GM21515 (cell line): ENCODE results near the gene NR6A1.

Source experiments
- ATAC-seq: cut with Tn5 transposase; IDR thresholded peaks from one replicate; pipeline ENCODE4 v1.9.1; 2021; ENCODE audit not compliant: unreplicated experiment

NR6A1 gene

DNA sequence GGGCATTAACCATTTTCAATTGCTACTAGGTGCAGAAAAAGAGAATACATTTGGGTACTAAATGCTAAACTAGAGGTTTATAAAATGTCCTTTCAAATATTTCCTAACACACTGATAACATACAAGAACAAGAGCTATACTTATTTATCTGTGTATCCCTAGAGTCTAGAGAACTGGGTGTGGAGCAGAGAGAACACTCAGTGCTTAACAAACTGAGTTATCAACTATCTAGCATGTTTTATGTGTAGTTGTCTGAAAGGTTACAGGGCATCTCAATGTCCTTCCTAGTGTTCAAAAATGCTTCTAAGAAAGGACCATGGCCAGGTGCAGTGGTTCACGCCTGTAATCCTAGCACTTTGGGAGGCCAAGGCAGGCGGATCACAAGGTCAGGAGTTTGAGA lies 40.3 kb downstream of the NR6A1 start:
- no peak for ATAC-seq

DNA sequence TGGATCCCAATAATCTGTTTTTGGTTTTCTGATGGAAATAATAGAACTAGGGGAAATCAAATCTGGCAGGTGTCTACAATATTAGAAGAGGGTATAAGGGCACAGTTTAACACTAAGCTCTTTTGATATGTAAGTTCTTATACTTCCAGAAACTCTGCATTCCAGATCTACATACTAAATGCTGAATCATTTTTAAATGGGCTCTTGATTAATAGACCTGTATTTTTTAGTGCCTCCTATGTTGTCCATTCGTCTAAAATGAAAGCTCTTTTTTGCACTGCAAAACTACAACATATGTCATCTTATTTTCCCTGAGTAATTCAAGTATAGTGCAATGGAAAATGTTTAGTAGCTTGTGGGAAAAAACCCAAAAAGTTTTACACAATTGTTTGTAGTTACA lies 44.2 kb downstream of the NR6A1 start:
- ATAC-seq = no peak

DNA sequence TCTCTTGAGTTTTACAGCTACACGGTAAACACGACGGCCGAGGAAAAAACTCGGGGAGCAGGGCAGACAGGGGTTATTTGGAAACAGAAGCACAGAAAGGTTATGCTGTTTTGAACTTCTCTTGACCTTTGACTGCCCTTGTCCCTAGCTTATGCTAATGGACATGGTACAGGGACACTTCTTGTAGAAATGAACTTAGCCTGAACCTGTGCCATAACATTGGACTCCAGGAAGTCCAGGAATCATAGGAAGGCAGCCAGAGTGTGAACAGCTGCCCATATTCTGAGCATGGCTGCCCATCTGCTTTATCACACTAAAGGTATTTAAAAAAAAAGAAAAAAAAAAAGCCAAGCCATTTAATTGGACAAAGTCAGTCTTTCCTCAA lies 46.1 kb downstream of the NR6A1 start:
- no peak for ATAC-seq

DNA sequence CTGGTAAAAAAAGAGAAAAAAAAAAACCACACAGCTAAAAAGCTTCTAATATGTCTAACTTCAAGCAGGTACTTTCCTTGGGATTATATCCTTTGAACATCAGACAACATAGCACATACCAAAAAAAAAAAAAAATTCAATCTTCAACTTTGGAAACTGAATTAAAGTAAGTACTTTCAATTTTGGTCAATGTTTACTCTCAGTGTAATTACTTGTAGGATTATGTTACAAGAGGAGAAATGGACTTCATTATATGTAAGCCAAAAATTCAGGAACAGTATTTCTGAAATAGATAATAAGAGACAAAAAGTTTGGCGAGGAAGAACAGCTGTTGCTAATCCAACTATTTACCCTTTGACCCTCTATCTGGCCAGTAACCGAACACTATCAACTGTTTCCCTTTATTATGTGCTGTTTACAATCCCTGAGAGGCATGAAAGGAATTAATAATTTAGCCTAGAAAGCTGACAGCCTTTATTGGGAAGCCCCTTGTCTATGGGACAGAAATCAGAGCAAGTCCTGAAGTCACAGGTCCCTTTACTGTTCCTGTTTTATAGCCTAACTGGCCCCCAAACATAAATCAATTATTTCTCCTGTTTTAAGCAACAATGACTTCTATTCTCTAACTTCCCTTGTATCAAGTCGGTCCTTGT lies 46.6 kb downstream of the NR6A1 start:
- no peak for ATAC-seq

DNA sequence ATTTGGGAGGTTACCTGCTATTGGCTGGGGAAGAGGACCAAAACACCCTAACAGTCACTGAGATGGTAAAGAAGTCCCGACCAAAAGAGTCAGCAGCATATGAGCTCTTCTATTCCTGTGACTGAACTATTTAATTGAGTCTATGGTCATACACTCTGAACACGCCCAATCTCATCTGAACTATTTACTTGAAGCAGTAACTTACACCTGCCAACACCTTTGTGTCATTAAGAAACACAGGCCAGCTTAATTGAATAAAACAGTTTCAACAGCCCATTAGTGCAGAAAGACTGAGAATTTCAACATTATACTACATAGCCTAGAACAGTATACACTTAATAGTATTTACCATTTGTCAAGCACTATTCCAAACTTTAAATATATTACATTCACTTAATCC lies 47.8 kb downstream of the NR6A1 start:
- no peak for ATAC-seq

DNA sequence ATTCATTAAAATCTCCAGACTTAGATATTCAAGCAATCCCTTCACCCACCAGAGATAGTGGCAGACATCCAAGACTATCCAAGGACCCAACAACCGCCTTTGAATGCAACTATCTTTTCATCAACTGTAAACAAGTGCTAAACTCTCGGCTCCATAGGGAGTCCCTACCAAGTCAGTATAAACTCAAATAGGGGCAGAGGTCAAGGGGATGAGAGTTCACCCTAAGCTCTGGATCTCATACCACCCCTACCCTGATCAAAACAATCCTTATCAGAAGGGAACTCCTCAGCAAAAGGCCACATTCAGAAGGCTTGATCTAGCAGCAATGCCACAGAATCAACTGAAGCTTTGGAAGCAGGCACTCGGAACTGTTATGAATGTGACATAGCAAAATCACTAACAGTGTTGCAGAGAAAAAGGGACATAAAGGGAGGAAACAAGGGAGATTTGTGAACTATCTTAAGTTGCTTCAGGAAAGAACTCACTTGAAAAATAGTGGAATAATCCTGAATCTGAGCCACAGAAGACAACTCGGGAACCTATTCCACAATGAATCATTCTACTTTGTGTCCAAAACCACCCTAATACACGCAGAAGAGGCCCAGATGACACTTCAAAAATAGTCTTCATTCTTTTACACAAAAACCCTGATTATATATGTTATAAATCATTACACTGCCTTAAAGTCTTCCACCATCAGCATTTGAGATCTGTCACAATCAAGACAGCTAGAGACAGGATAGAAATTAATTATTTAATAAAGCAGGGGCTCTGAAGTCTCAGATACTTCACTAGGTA lies 49.8 kb downstream of the NR6A1 start:
- ATAC-seq = no peak

DNA sequence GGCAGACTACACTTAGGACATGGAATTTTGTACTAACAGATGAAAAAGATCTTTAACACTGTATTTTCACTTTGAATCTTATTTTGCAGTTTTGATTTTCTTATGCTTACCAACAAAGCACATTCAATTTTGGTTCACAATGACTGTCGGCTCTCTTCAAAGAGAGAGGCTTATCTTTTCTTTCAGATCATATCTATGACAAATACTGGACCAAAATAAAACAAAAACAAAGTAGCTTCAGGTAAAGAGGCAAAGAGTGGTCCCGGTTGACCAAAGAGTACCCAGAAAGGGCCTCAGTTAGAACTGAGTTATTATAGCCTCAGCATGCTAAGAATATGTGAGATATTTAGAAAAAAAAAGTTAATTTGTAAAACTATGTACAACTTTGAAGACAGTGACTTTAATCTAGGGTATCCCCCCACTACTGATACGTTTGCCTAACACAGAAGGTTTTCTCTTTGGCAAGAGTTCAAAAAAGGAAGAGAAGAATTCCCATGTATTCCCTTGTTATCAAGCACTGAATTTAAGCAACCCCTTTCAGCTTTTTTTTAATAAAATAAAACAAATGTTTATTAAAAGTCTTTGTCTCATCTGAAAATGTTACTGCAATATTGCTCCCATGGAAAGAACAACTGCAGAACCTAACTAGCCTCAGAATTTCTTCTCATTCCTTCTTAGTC lies 50.5 kb downstream of the NR6A1 start:
- no peak for ATAC-seq

DNA sequence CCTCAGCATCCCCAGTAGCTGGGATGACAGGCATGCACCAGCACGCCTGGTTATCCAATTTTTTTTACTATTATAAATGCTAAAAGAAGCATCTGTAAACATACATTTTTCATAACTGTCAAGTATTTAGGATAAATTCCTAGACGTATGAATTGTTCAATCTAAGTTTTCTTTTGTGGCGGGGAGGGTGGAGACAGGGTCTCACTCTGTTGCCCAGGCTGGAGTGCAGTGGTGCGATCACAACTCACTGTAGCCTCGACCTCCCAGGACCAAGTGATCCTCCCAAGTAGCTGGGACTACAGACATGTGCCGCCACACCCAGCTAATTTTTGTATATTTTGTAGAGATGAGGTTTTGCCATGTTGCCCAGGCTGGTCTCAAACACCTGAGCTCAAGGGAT lies 52.2 kb downstream of the NR6A1 start:
- ATAC-seq = no peak

DNA sequence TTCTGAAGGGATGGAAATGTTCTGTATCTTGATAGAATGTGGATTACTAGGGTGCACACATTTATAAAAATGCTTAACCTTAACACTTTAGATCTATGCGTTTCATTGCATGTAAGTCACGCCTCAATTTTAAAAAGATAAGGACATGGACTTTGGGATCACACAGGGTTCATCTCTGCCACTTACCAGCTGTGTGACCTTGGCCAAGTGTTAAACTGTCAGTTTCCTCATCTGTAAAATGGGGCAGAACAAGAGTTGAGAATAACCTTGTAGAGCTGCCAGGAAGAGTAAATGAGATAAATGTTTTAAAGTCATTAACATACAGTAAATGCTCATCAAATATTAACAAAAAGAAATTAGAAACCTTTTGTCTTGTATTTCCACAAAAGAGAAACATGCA lies 53.5 kb downstream of the NR6A1 start:
- ATAC-seq = no peak

DNA sequence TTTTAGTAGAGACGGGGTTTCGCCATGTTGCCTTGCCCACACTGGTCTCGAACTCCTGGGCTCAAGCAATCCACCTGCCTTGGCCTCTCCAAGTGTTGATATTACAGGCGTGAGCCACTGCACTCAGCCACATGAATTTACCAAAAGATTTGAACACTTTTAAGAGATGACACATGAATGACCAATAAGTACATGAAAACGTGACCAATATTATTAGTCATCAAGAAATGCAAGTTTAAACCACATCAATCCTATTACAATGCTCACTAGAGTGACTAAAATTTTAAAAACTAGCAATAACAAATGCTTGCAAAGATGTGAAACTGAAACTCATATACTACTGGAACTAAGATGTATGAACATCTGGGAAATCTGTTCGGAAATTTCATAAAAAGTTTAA lies 54.3 kb downstream of the NR6A1 start:
- ATAC-seq = no peak

DNA sequence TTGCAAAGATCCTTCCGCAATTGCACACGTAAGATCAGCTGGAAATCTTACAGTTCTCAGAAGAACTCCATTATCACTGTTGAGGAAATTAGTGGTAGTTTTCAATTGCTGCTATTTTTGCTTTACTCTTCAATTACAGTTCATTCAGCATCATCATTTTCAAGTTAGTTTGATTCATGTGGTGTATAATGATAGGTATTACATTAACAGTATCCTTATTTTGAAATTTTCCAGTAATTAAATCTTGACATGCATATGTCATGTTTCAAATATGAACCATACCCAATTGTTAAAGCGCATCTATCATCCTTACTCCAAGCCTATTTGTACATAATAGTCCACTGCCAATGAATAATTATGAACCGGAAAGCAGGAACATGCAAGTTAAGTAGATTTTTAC lies 60.3 kb downstream of the NR6A1 start:
- no peak for ATAC-seq

DNA sequence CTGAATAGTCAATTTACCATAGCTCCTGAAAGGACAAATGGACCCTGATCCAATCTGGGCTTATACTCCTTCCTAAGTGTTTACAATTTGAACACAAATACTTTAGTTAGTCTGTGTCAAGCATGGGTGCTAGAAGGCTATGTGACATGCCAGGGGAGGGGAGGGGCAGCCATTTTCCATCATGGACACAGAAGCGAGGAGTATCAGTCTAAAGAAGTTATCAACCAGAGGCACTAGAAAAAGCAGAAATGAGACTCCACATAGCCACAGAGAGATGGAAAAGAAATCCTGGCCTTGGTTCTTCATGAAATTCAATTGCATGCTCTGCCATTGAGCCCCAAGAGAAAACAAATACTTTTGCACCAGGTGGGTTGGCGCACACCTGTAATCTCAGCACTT lies 61.8 kb downstream of the NR6A1 start:
- no peak for ATAC-seq

DNA sequence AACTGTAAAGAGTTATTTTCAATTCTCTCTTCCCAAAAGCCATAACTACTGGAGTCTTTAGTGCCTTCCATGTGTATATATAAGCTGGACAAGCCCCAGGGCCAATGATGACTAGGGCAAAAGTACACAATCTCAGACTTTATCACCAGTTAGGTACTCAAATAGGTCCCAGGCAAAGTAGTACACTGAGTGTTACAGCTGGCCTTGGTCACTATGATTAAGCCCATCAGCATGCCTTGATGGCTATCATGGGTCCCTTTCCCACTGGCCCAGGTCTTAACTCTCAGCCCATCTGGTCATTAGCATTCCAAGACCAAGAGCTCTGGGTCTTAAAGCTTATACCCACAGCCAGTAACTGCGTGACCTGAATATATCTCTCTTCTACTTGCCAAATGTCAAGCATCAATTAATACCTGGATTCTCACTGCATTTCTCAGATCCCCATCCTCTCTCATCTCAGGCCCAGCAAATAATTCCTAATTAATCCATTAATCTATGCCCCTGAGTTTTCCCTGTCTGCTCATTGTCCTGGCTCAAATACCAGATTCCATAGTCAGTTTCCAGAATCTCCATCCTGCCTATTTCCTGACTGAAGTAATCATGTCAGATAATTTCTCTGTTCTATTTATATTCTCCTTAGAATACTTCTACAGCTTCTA lies 62.3 kb downstream of the NR6A1 start:
- no peak for ATAC-seq

DNA sequence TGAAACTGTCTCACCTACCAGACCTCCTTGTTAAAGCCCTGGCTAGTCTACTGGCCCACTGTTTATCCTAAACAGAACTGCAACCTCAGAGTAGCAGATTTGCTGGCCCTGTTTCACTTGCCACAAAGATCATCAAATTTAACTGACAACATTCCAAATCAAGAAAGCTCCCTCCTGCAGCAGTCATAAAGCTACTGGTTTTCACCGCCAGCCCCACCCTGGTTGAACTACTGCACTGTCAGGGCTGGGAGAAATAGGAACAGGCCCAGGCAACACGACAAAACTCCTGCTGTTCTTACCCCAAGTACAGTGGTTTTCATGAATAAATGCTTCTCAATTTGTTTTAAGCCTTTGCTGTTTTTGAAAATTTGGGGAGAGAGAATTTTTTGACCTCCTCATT lies 63.0 kb downstream of the NR6A1 start:
- ATAC-seq = no peak

DNA sequence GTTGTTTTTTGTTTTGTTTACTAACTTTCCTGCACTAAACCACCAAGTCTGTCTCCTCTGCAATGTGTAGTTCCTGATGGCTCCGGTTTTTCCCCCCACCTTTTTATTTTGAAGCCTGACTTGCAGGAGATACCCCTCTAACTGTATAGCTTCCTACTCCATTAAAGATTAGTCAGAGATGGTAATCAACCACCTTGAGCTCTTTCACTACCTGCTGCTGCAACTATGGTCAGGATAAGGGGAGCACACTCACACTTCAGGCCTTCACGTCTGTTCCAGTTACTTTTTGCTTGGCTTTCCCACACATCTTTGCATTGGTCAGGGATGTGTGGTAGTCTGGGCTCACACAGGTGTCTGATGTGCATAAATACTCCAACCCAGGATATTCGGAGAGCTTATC lies 63.4 kb downstream of the NR6A1 start:
- ATAC-seq = no peak

DNA sequence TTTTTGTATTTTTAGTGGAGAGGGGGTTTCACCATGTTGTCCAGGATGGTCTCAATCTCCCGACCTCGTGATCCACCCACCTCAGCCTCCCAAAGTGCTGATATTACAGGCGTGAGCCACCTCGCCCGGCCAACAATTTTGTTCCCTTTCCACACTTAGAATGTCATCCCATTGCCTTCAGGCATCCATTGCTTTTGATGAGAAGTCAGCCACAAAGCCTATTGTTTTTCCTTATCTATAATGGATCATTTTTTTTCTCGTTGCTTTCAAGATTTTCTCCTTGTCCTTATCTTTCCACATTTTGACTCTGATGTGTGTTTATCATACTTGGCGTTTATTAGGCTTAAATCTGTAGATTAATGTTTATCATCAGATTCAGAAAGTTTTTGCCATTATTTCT lies 64.4 kb downstream of the NR6A1 start:
- ATAC-seq = no peak

DNA sequence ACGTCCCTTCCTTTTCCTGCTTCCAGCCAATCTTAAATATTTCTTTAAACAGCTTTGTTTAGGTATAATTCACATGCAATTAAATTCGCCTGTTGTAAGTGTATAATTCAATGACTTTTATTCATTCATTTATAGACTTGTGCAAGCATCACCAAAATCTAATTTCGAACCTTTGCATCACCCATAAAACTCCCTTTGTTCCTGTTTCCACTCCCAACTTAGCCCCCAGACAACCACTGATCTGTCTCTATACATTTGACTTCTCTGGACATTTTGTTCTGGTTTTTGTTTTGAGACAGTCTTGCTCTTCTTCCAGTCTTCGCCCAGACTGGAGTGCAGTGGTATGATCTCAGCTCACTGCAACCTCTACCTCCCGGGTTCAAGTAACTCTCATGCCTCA lies 71.5 kb downstream of the NR6A1 start:
- ATAC-seq = no peak

DNA sequence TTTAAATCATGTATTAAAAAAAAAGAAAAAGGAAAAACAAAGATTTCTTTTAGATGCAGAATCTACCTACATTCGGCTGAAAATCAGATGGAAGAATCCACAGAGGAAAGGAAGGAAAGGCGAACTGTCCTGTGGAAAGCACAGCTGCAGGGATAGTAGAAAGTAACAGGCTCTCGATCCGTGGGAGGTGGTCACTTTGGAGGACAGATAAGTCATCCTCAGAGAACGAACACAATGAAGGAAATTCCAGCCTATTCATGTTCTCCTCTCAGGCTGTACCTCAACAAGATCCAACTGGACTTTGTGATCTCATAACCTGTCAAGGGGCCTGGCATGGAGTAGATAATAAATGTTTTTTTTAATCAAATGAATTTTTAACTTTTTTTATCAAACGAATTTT lies 72.8 kb downstream of the NR6A1 start:
- no peak for ATAC-seq

DNA sequence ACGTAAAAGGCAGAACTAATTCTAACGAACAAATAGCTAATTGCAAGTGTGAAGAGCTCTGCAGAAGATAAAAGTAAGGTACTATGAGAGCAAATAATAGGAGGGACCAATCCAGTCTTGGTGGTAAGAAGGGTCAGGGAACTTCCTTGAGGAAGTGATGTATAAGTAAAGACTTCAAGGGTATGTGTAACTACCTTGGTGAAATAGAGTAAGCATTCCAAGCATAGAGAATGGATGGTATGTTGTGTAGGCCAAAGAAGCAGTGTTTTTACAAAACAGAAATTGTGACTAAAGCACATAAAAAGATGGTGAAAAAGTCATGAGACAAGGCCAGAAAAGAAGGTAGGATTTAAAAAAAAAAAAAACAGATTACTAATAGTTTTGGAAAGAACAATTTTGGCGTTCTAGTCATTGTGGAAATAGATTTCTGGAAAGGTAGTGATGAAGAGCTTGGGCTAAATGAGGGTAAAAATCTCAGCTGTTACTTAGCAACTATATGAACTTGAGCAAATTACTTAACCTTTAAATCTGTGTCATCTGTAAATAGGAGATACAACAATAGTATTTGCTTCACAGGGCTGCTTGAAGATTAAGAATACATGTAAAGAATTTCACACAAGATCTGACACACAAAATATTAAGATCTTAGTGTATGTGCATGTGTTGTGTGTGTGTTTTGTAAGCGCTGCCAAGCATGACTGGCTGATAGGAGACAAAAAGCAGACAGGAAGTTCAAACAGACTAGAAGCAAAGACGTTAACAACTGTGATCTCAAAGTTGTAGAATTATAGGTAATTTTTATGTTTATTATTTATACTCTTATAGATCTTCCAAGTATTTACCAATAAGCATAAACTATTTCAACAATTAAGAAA lies 73.5 kb downstream of the NR6A1 start:
- ATAC-seq = no peak

DNA sequence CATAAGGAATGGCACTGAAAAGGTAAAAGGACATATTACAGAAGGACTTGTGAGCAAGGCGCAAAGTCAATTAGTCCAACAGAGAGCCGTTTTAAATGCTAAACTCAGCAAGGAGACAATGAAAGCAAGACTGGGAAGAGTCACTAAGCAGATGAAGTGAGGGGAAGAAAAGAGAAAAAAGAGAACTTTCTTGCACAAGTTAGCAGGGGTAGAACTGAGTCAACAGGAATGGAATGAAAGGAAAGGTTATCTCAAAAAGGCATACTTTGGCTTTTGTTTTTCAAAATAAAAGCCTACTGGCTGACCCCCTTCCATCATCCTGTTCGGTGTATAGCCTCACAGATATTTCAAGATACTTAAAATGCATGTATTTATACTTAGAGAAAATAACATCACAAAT lies 75.0 kb downstream of the NR6A1 start:
- no peak for ATAC-seq
